Activated T-cell treated with anti-CD3 and anti-CD28 coated beads for 4 hours (primary cell): ENCODE measurements around the gene KRR1.

Experiments
- DNase-seq: peaks from one replicate; pipeline ENCODE4 v3.0.0-alpha.2; 2020

KRR1 gene

GRCh38 chr12:75511116-75512048 lies at the start of gene KRR1:
Gene KRR1 (minus strand): TSS chr12:75511609. CDS start chr12:75511597, 12 bp downstream.
- DNase-seq, result peak; percentile 80

DNA sequence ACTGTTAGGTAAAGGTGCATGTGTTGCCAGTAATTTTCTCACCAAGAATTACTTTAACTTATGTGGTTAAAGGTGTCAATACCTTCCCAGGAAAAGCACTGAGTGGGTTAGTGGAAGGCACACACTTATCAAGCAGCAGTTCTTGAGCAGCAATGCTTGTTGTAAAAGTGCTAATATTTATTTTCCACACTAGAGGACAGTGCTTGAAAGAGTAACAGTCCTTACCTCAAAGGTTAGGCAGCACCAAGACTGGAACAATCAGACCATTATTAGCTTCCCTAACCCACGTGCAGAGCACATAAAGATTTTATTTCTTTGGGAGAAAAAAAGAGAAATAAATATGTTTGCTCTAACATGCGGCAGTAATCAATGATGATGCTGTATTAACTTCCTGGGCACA lies 48.8 kb upstream of the KRR1 start:
- DNase-seq, result no peak

GRCh38 chr12:75558287-75558686 lies 46.9 kb upstream of the KRR1 start:
- no peak for DNase-seq

DNA sequence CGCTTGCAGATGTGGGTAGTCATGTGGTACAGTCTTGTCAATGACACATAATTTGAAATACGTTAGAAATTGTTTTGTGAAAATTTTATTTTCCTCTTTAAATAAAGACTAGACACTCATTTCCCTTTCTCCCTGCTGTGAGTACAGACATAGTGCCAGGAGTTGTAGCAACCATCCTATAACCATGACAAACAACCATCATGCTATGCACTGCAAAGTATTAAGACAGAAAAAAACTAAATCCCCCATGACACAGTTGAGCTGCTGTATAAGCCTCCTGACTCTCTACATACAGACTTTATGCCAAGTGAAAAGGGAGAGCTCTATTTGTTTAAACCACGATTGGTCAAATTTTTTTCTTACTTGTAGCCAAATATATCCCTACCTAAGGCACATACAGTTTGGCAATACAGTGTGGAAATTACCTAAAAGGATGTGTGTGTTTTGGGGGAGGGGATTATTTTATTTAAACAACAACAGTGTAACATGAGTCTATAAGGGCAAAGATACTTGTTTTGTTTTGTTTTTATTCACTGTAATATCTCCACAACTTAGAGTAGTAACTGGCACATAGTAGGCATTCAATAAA lies 45.0 kb upstream of the KRR1 start:
- no peak for DNase-seq

GRCh38 chr12:75554556-75554880 lies 43.1 kb upstream of the KRR1 start:
- DNase-seq, result no peak

DNA sequence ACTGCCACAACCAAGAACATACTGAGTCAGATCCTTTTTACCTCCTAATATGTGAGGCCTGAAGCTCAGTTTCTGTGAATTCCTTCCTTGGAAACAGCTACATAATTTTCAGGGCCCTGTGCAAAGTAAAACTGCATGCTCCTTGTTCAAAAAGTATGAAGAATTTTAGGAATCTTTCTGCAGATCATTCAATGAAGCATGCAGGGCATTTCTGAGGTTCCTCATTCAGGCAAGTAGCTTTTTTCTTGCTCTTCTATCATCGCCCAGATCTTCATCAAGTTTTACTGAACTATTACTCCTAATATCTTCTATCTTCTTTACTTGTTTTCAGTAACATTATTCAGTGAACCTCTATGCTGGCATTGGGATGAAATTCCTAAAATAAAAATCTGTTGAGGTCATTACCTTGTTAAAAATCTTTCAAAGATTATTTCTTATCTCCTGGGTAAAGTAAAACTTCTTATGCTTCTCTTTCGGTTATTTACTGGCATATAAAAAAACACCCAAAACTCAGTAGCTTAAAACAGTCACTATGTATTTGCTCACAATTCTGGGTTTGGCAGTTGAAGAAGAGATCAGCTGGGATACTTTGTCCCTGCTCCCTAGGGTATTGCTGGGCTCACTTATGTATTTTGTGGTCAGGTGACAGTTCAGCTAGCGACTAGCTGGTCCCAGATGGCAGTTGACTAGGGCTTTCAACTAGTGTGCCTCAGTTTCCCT lies 42.6 kb upstream of the KRR1 start:
- no peak for DNase-seq

DNA sequence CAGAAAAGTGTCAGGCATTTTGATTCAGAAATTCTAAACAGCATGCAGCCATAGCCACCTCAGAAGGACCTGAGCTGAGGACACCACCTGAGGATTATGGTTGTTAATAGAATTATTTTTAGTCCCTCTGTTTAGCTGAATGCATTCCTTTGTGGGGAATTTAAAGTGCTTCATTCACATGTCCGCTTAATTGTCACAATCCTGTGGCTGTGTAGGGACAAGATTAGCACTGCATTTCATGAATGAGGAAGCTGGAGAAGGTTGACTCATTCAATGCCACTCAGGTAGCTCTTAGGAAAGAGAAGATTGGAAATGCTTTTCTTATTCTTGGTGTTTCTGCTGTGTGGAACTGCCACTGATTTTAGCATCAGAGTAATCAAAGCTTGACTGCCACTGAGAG lies 42.0 kb upstream of the KRR1 start:
- DNase-seq, result no peak

GRCh38 chr12:75551477-75551876 lies 40.1 kb upstream of the KRR1 start:
- no peak for DNase-seq

DNA sequence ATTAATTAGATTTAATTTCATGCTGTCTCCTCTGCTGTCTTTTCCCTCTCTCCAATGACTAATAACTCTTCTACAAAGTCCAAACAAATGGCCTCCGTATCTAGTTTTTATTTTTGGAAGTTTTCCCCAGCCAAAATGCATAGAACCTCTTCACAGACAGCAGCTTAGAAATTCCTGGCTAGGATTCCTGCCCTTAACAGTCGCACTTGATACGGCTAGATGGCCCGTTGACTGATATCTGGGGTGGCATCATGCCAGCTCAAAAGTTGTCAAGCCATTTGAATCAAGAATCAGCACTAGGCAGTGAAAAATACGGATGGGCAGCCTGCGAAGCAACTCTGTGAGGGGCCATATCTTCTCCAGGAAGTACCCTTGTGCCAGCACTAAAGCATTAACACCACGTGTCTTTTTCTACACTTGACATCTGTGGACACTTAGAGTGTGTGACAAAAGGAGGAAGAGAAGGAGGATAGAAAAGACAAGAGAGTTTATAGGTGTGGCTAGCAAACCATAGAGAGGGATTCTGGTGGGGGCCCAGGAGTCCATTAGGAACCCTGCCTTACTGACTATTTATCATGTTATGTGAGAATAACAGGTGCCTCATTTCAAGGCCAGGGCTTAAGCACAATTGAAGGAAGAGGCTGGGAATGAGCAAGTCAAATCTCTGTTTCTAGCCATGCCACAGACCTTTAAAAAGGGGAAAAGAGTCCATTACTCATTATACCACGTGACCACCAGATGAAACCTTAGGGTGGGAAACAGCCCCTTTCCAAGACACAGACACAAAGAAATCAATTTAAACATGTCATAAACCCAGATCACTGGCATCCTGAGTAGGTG lies 39.2 kb upstream of the KRR1 start:
- DNase-seq, result no peak

DNA sequence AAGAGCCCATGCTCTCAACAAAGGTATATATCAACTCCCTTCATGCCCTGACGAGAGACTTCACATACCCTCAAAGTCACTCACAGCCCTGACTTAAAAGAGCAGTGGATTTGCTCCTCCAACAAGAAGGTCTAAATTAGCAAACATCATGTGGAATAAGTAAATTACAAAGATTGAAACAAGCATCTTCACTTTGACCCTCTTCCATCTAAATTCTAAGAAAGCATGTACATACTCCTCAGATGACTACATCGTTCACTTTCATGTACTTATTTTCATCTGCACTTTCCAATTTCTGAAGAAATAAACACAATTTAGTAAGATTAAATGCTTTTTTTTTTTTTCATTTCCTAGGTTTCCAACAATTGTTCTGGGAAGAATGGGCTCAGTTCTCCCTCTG lies 38.6 kb upstream of the KRR1 start:
- DNase-seq, result no peak

DNA sequence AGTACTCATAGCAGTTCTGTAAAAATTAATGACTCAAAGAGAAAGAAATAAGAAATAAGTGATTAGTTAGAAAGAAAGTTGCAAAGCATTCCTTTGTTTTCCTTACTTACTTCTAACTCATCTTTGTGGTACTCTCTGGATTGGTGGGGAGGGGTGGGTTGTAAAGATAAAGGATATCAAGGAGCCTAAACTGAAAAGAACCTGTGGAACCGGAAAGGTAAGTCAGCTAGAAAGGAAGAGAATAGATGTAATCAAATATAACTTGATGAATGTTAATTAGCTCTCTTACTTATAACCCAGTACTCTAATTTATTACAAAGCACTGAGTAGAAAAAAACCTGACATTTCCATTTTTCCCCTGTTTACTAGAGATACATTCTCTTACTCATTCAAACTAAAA lies 37.5 kb upstream of the KRR1 start:
- no peak for DNase-seq

GRCh38 chr12:75545636-75546035 lies 34.2 kb upstream of the KRR1 start:
- DNase-seq, result no peak

- no peak for DNase-seq
Measured at GRCh38 chr12:75543529-75543928, 32.1 kb upstream of the KRR1 start.

- no peak for DNase-seq
Measured at GRCh38 chr12:75542942-75543341, 31.5 kb upstream of the KRR1 start.

DNA sequence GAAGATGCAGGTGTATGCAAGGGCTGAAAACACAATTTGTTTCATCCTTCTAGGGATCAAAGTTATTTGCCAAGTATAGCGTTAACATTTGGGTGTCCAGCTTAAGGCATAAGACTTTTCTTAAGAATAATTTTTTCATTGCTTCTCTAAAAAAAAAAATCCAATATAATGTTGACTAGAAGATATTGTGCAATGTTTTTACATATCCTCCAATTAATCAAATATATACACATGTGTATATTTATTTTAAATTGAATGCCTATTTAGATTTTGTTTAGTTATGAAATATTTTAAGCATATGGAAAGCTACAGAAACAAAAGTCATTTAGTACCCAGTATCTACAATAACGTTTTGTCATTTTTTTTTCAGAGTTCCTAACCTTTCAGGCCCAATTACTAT lies 28.5 kb upstream of the KRR1 start:
- no peak for DNase-seq

GRCh38 chr12:75533239-75533638 lies 21.8 kb upstream of the KRR1 start:
- DNase-seq, result no peak

GRCh38 chr12:75529826-75530225 lies 18.4 kb upstream of the KRR1 start:
- no peak for DNase-seq

GRCh38 chr12:75529316-75529715 lies 17.9 kb upstream of the KRR1 start:
- DNase-seq, result no peak

GRCh38 chr12:75528692-75529091 lies 17.3 kb upstream of the KRR1 start:
- no peak for DNase-seq

GRCh38 chr12:75528272-75528671 lies 16.9 kb upstream of the KRR1 start:
- DNase-seq, result no peak

DNA sequence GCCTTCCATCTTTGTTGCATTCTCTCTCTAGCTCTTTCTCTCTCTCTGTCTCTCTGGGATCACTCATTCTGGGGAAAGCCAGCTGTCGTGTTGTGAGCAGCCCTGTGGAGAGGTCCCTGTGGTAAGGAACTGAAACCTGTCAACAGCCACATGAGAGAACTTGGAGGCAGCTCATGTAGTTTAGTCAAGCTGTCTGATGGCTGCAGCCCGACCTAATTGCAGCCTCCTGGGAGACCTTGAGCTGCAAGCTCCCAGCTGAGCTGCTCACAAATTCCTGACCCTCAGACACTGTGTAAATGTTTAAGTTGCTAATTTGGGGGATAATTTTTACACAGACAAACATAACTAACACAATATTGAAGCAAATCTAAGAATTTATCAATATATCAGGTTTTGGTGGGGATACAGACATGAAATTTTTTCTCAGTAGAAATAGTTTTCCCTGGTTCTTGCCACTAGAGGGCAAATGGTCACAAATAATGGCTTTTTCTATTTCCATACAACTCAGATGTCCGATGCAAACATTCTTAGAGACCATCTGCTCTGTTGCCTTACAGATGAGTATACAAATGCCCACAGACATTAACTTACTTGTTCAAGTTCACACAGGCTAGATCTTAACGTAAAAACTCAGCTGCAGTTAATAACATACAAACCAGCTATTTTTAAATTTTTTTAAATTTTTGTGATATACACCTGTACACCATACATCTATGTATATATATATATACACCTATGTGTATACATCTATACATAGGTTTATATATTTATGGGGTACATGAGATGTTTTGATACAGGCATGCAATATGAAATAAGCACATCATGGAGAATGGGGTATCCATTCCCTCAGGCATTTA lies 15.5 kb upstream of the KRR1 start:
- no peak for DNase-seq

GRCh38 chr12:75525263-75525662 lies 13.9 kb upstream of the KRR1 start:
- no peak for DNase-seq
